ENCODE measurements around the gene TSPAN14. TPM values are rescaled to one million over a fixed set of nuclear protein-coding genes. Genes with fewer than 3 reads are reported as not detected.

The TSPAN14 gene
- total RNA-seq, 1 donor from 2014 or later: 57.4 TPM

DNA sequence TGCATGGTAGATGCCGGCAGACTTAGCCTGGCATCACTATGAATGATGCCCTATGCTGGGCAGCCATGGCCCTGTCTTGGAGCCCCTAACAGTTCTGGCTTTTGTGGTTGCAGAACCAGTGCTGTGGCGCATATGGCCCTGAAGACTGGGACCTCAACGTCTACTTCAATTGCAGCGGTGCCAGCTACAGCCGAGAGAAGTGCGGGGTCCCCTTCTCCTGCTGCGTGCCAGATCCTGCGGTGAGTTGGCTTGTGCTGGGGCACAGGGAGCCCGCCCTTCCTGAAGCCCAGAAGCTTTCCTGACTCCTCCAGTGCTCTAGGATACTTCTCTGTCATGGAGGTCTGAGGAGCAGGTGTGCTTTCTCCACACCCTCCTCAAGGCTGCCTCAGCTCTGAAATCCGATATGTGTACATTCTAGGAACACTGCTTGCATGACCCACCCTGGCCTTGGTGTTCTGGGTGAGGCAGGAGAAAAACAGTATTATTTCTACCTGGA, 58.0 kb downstream of the TSPAN14 start:
- Mint-ChIP-seq H3K4me3 (ENCODE audit: unreplicated experiment) (no peak overlapping the region), H3K36me3 (ENCODE audit: low read depth) (peaks cover 15% of the 10 kb centered on the region), H3K27ac (ENCODE audit: unreplicated experiment) (no peak overlapping the region), H3K9me3 (ENCODE audit: low read depth) (no peaks in the 10 kb centered on the region), H3K27me3 (ENCODE audit: low read depth) (no peaks in the 10 kb centered on the region), H3K4me1 (ENCODE audit: low read depth) (peaks cover 22% of the 10 kb centered on the region)
- DNase-seq (ENCODE audit: low spot score): no peak
- TF ChIP-seq, protein P1, sequence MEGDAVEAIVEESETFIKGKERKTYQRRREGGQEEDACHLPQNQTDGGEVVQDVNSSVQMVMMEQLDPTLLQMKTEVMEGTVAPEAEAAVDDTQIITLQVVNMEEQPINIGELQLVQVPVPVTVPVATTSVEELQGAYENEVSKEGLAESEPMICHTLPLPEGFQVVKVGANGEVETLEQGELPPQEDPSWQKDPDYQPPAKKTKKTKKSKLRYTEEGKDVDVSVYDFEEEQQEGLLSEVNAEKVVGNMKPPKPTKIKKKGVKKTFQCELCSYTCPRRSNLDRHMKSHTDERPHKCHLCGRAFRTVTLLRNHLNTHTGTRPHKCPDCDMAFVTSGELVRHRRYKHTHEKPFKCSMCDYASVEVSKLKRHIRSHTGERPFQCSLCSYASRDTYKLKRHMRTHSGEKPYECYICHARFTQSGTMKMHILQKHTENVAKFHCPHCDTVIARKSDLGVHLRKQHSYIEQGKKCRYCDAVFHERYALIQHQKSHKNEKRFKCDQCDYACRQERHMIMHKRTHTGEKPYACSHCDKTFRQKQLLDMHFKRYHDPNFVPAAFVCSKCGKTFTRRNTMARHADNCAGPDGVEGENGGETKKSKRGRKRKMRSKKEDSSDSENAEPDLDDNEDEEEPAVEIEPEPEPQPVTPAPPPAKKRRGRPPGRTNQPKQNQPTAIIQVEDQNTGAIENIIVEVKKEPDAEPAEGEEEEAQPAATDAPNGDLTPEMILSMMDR (IDR thresholded peaks at IDR 0.05): no peak

DNA sequence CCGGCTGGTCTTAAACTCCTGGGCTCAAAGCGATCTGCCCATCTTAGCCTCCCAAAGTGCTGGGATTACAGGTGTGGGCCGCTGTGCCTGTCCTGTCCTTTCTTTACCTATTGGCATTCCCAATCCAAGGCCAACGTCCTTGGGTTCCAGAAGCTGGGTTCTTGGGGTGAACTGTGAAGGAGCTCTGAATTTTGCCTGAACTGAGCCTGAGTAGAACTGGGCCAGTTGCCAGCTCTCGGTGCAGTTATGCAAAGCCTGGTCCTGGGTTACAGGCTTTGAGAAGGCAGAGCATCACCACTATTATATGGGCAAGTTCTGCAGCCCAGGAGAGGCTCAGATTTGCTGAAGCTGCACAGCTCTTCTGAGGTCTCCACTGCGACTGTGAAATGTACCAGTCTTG, 59.0 kb downstream of the TSPAN14 start:
- peaks cover 20% of the 10 kb centered on the region for H3K4me1 Mint-ChIP-seq (ENCODE audit: low read depth)
- H3K4me3 Mint-ChIP-seq (ENCODE audit: unreplicated experiment): no peak overlapping the region
- DNase-seq (ENCODE audit: low spot score): no peak
- H3K27ac Mint-ChIP-seq (ENCODE audit: unreplicated experiment): no peak overlapping the region
- no peaks in the 10 kb centered on the region for H3K9me3 Mint-ChIP-seq (ENCODE audit: low read depth)
- peaks cover 19% of the 10 kb centered on the region for H3K36me3 Mint-ChIP-seq (ENCODE audit: low read depth)
- TF ChIP-seq, protein P1 (IDR thresholded peaks at IDR 0.05): no peak
- no peaks in the 10 kb centered on the region for H3K27me3 Mint-ChIP-seq (ENCODE audit: low read depth)

DNA sequence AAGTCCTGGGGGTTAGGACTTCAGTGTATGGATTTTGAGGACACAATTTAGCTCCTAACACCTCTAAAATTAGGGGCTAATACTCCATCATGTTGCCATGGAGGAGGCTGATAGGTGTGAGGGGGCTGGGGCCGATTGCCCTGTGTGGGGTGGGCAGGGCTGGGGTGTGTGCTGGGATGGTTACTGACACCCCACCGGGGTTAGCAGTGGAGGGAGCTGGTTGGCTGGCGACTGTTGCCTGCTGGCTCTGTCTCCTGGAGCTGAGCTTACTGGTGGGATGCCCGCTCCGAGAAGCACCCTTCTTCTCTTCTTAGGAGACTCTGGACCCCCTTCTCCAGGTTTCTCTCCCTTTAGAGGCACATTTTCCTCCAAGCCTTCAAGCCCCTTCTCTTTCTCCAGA, 61.4 kb downstream of the TSPAN14 start:
- no peak overlapping the region for H3K4me3 Mint-ChIP-seq (ENCODE audit: unreplicated experiment)
- no peaks in the 10 kb centered on the region for H3K9me3 Mint-ChIP-seq (ENCODE audit: low read depth)
- no peak for DNase-seq (ENCODE audit: low spot score)
- H3K27ac Mint-ChIP-seq (ENCODE audit: unreplicated experiment): no peak overlapping the region
- H3K27me3 Mint-ChIP-seq (ENCODE audit: low read depth): no peaks in the 10 kb centered on the region
- TF ChIP-seq, protein P1 (IDR thresholded peaks at IDR 0.05): no peak
- no peaks in the 10 kb centered on the region for H3K4me1 Mint-ChIP-seq (ENCODE audit: low read depth)
- peaks cover 32% of the 10 kb centered on the region for H3K36me3 Mint-ChIP-seq (ENCODE audit: low read depth)

DNA sequence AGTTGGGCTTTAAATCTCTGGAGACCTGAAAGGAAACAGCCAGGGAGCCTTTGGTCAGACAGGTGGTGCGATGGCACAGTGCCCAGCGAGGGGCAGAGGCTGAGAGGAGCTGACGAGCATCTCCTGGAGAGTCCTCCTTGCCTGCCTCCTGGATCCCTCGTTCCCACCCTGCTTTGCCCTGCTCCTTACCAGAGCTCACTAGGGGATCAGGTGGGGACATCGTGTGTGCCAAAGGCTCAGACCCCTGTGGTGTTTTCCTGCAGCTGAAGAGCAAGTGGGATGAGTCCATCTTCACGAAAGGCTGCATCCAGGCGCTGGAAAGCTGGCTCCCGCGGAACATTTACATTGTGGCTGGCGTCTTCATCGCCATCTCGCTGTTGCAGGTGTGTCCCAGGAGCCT, 61.8 kb downstream of the TSPAN14 start:
- no peaks in the 10 kb centered on the region for H3K4me1 Mint-ChIP-seq (ENCODE audit: low read depth)
- H3K4me3 Mint-ChIP-seq (ENCODE audit: unreplicated experiment): no peak overlapping the region
- DNase-seq (ENCODE audit: low spot score): no peak
- TF ChIP-seq, protein P1 (IDR thresholded peaks at IDR 0.05): no peak
- H3K27me3 Mint-ChIP-seq (ENCODE audit: low read depth): no peaks in the 10 kb centered on the region
- H3K27ac Mint-ChIP-seq (ENCODE audit: unreplicated experiment): no peak overlapping the region
- no peaks in the 10 kb centered on the region for H3K9me3 Mint-ChIP-seq (ENCODE audit: low read depth)
- peaks cover 37% of the 10 kb centered on the region for H3K36me3 Mint-ChIP-seq (ENCODE audit: low read depth)

DNA sequence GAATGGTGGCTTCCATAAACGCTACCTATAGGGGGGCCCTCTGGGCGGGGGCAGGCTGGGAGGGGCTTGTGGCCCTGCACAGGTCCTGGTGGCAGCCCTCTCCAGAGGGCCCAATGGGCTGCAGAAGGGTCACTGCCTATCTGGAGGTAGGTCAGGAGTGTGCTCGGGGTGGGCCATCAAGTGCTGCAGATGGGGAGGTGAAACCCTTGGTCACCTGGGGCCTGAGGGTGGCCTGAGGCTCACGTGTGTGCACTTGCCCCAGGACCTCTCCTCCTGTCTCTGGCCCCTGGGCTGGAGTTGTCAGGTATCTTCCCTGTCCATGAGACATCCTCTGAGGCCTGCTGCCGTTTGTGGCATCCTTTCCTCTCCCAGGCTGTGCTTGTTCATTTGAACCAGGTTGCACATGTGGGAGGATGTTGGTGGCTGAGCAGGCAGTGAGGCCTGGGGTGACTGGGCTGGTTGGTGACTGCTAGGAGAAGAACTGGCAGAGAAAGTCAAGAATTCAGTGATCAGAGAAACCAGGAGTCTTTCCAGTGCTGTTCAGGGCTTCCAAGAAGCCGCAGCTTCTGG, 62.5 kb downstream of the TSPAN14 start:
- Mint-ChIP-seq H3K4me1 (ENCODE audit: low read depth) (no peaks in the 10 kb centered on the region), H3K27me3 (ENCODE audit: low read depth) (no peaks in the 10 kb centered on the region), H3K4me3 (ENCODE audit: unreplicated experiment) (no peak overlapping the region), H3K36me3 (ENCODE audit: low read depth) (peaks cover 37% of the 10 kb centered on the region), H3K27ac (ENCODE audit: unreplicated experiment) (no peak overlapping the region), H3K9me3 (ENCODE audit: low read depth) (no peaks in the 10 kb centered on the region)
- TF ChIP-seq, protein P1 (IDR thresholded peaks at IDR 0.05): no peak
- no peak for DNase-seq (ENCODE audit: low spot score)
